GM18508 (cell line): Measurements from ENCODE around the gene HOXA5.

Experiments
- ATAC-seq: cut with Tn5 transposase; IDR thresholded peaks from one replicate; pipeline ENCODE4 v1.9.1; 2021; ENCODE audit warnings: moderate number of reproducible peaks; ENCODE audit not compliant: insufficient read depth, unreplicated experiment

HOXA5 gene

DNA sequence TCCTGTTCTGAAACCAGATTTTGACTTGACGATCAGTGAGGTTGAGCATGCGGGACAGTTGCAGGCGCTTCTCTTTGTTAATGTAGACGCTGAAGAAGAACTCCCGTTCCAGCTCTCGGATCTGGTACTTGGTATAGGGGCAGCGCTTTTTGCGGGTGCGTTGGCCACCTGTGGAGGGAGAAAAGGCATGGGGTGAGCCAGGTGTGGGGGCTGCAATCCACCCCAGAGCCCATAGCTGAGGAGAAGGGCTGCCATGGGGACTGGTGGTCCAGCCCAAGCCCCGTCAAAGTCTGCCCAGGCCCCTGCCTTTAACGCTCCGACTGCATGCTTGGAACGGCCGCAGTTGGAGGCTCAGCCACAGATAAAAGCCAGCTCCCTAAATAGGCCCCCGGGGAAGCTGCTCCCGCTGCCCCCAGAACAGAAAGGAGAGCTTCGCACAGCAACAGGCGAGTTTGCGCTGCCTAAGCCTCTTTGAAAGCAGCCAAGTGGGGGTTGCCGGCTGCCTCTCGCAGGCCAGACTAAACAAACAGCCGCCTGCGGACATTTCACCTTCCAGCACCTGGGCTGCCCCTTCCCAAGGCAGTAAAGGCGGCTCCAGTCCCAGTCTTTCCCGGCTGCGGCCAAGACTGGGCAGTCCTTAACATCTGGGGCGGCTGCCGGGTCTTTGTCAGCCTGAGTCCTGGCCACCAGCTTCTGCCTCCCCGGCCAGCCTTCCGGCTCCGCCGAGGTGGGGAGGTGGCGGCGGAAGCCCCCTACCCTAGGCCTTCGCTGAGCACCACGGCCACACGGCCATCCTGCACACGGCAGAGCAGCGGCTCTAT lies 39.6 kb upstream of the HOXA5 start:
- ATAC-seq: no peak

DNA sequence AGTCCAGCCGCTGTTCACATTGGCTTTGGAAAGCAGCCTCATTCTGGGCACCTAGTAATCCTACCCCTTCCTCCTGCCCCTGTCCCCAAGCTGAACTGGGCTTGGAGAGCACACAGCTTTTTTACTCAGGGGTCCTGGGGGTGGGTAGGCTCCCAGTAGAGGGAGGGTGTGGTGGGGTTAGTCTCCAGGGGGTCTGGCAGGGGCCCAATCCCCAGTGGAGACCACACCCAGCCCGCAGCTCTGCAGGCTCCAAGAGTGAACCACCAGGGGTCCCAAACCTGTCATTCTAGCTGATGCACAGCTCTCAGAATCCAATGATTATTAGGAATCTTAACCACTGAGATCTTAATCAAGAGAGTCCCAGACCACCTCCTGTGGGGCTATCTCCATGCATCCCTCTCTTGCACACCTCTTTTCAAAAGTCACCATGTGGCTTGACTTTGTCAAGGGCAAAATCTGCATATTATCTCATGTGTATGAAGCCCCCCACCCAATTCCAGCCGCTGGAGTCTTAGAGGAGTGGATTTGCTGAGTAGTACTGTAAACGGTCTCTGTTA lies 38.9 kb upstream of the HOXA5 start:
- no peak for ATAC-seq

DNA sequence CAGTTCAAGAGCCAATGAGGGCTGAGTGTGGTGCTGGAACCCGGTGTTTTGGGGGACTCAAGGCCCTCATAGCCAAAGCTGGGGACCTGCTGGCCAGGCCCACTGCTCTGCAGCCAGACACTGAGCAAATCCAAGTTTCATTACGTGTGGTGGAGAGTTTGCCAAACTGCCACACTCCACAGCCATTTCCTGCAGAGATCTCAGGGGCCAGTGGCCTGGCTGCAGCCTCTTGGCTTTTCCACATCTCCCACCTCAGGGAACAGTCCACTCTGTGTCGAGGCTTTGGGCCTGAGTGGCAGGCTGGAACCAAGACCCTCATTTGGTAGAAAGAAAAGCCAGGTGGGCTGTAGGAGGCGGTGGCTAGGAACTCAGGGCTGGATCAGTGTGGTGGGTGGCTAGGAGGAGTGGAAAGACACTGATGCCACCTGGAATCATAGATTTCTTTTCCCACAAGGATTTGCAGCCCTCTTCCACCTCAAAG lies 38.4 kb upstream of the HOXA5 start:
- ATAC-seq: no peak

DNA sequence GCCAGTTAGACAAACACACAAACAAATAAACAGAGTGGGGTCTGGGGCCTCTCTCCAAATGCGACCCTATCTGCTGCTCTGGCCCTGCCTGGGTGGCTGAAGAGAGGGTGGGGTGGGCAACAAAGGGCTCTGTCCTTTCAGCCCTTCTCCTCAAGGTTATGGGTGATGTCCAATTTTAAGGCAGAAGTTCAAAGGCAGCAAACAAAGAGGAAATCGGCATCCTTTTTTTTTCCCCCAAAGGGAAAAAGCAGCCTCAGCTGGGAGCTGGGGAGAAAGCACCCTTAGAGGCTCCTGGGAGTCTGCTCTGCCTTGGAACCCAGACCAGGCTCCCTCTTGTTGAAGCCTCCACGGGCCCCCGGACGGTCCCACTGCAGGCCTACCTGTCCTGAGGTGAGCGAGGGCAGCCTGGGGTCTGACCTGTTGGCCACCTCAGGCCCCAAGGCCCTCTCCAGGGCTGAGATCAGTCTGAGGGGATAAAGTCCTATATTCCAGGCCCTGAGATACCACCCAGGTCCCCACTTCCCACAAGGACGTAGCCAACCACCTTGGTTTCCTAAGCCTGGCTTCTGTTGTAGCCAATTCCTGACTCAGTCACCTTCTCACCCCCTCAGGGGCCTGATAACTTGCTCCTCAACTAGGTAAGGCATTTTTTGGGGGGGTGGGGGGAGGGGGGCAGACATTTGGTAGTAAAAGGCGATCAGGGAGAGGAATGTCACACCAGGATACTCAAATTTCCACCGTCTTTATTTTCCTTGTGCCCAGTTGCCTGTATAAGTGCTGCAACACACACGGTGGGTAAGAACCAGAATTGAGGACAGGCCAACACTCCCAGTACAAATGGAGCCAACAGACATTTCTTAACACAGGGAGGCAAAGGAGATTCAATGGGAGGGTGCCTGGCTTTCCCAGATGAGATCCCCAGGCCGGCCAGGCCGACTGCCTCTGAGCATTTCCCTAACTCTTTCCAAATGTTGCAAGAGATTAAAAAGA lies 37.2 kb upstream of the HOXA5 start:
- ATAC-seq: no peak

DNA sequence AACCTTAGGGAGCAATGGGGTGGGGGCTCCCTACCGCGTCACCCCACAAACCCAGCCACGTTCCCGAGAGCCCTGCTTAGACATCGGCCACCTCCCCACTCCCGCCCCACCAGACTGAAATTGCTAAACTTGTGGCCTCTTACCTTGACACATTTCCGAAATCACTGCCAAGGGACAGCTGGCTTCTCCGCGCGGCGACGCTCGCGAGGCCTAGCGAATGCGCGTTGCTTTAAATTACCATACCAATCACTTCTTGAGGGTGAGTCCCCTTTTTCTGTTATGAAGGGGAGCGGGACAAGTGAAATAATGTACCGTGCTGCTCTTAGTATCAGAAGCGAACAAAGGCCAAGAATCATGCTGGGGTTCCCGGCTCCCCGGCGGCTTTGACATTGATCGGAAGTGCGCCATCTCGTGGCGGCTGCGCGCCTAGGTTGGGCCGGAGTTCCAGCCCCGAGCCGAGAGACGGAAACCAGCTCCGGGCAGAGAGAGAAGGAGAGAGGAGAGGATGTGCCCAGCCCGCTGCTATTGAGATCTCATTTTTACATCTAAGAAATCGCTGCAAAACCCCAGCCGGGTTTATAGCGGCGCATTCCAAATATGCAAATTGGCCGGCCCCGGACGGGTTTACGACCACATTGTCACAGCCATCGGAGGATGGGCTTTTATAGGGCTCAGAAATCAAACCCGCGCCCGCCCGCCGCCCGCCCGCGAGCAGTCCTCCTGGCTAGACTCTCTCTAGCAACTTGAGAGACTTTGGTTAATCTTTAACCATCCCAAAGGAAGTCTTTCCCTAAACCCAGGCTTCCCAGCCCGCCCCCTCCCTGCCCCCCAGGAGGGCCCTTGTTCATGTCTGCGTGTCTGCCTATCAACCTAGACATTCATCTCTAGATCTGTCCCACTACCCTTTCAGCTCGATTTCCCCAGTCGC lies 36.3 kb upstream of the HOXA5 start:
- no peak for ATAC-seq

DNA sequence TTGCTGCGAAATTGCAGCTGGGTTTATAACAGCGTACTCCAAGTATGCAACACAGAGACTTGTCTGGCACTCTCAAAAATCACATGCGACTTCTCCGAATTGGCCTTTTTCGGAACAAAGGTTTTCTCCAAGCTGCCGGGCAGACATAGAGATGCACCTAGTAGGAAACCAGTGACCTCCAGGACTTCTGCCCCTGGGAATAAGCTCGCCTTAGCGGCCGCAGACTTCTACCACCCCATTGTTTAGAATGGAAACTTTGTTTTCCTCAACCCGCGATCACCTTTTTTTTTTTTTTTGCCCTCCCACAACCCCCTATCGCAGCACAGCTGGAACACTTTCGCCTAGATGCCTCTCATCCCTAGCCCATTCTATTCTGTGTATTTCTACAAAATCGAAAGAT lies 35.5 kb upstream of the HOXA5 start:
- no peak for ATAC-seq

DNA sequence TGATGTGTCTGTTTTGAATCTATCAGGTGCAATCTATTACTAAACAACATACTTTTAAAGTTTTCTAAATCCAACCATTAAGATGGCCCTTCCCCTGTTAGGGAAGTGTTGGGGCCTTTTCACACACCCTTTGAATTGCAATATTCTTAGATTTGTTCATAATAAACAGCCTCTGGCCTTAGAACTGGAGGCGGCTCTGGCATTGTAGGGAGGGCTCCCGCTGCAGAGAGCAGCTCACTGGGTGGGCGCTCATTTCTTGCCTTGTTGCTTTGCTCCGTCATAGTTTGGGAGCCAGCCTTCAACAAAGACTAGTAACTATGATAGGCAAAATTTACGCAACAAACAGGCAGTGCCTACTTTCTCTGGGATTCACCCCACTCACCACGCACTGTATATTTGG lies 34.9 kb upstream of the HOXA5 start:
- no peak for ATAC-seq

DNA sequence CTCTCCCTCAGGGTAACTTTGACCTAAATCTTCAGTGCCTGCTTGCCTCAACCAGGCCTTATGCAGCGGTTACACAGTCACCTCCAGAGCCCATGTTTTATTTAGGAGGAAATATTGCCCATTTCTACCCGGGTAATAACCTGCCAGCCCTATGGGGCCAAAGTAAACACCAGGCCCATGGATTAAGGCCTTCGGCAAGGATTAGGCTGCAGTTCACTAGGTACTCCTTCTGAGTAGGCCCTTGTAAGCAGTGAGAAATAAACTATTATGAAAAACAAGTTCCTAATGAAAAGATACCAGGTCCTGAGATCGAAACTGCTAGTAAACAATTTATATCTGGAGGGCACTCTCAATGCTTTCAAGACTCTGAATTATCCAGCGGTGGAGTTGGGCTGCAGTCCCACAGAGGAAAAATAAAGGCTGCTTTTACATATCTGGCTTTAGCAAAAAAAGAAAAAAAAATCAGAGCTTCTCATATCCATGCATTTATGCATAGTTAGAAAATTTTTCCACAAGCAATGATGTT lies 34.4 kb upstream of the HOXA5 start:
- ATAC-seq: no peak

DNA sequence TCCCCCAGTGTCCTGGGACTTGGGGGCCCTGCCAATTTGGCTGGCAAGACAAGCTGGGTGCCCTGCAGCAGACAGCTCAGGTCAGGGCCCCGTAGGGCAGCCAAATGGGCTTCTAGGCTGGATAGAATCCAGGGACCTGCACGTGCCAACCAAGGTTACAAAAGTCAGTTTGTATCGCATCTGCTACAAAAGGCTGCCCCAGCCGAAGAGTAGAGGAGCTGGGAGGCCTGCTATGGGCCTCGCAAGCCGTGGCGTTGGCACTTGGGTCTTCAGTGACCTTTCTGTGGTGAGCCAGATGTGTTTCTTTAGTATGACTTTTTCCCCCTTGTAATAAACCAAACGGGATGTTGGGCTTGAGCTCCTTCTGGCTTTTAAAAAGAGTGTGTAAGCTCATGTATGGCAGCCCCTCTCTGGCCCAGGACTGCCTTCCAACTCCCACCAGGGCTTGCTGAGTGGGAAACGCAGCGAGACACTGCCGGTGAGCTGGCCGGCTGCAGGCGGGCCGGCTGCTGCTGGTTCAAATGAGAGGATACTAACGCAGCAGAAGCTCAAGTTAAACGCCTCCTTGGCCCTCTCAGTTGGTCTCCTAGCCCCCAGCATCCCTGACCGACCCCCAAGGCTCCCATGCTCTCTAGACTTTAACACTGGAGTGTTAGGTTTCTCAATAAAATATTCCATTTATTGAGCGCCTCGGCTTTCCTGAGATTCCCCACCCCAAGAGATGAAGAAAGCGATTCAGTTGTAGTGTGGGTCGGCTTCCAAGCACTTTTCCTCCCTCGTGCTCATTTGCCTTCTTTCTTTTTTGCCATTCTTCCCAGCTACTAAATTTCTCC lies 33.7 kb upstream of the HOXA5 start:
- no peak for ATAC-seq

DNA sequence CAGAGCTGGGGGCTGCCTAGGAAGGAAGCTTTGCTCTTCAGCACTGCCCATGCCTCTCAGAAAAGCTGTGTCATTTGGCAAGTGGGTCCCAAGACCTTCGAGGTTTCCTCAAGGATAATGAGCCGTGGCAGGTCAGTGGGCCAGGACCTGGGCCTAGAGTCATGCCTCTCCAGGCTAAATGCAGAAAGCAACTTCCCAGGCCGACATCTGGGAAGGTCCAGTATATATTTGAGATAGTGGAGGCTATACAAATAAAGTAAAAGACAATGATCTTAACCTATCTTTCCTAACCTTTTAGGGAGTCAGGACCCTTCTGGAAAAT lies 33.0 kb upstream of the HOXA5 start:
- no peak for ATAC-seq

DNA sequence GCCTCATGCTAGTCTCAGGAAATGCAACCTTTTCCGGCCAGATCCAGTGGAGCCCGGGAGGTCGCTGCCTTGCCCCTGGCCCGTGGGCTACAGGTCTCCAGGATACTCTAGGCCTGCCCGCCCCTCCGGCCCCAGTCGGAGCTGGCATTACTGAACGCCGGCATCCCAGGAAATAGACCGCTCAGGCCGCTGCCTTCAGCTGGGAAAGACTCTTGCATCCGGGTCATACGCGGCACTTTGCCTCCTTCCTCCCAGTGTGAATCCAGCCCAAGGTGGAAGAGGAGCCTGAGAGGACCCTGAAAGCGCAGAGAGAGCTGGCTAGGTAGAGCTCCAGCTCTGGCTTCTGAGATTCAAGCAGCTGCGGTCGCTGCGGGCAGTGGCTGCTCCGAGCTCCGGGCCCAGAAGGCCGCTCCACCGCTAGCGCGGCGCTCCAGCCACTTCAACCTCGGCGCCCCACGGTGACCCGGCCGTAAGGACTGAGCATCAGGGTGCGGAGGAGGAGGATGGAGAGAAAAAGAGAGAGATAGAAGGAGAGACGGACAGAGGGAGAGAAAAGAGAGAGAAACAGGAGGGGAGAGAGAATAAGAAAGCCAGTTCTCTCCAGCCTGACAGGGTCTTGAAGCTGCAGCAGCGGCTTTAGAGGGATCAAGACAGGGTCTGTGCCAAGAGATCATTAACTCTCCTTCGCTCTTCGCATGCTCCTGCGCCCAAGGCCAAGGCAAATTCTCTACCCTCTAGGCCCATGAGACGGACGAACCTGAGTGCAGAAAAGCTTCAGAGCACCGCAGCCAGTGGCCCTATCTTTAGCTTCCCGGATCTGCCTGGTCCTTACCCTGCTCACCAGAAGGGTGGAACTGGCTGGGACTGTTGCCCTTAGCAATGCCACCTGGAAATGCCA lies 32.4 kb upstream of the HOXA5 start:
- no peak for ATAC-seq

DNA sequence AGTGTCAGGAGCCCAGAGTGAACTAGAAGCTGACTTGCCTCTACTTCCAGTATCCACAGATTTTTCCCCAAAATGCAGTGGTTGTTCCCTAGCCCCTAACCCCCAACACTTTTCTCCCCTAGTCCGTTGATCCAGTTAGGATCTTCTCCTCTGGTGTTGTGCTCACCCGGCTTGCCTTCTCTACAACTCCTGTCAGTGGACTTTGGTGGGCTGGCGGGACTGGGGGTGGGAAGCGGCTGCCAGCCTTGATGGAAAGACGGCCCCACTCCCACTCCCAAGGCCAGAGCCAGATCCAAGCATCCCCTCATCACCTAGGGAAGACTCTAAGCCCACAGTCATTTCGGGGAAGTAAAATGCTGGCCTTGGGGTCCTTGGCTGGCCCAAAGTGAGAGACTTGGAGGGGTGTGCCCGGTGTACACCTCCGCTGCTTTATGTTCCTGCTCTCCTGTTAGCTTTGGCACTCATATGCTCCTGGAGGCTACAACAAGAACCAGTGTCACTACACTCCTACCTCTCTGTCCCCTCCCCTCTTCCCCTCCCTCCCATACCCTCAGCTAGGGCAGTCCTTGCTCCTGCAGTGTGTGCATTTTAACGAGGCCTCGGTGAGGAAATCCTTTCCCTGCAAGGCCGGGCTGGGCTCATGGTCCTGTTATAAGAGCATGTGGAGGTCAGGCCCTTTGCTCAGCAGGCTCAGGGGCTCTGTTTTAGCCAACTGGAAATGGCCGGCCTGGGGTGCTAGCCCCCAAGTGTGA lies 31.6 kb upstream of the HOXA5 start:
- ATAC-seq: no peak

DNA sequence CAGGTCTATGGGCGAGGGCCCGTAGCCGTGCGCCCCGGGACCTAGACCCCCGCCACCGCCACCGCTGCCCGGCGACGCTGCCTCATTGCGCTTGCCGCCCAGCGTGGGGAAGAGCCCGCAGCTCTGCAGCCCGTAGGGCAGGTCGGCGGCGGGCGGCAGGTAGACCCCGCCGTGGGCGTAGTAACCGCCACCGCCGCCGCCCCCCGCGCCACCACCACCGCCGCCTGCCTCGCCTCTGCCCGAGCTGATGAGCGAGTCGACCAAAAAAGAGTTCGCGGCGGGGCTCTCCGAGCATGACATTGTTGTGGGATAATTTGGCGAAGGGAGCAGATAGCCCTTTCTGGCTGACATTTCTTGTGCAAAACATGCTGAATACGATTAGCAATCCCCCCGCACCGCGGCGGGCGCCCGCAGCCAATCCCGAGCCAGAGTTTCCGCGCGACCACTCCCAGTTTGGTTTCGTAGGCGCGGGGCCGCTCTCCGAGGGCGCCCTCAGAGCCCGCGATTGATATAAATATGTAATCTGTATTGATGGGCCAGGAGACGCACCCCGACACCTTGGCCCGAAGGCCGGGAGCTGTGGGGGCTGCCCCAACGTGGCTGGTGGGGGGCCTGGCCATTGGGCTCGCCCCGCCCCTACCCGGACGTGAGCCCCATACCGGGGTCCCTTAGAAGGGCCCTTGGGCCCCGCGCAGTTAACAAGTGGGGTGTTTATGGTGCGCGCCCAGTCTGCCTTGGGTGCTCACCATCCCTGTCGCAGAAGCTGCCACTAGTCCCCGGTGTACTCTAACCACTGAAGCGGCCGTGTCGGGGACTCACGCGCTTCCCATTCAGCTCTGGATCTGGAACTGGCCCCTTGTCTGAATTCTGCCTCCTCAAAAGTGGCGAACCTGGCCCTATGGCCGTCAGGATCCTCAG lies 30.7 kb upstream of the HOXA5 start, which contains the start of gene HOXA10:
TSS of gene HOXA10 (minus strand) at position 365 of the 918 bp plus-strand sequence. CDS start at position 351, 14 bp downstream.
- ATAC-seq: no peak

DNA sequence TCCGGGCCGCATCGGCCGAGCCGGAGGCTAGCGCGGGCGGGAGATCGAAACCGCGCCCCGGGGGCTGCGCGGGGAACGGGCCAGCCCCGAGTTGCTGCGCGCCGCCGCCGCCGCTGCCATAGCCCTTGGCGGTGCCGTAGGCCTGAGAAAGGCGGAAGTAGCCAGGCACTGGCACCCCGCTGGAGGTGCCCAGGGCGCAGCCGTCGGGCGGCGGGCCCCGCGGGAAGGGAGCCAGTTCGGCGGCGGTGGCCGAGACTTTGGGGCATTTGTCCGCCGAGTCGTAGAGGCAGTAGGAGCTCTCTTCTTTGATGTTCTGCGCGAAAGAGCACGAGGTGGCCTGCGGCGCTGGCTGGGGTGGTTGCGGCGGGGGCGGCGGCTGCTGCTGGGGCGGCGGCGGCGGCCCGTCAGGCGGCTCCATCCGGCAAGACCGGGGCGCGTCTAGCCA lies 30.1 kb upstream of the HOXA5 start:
- no peak for ATAC-seq

DNA sequence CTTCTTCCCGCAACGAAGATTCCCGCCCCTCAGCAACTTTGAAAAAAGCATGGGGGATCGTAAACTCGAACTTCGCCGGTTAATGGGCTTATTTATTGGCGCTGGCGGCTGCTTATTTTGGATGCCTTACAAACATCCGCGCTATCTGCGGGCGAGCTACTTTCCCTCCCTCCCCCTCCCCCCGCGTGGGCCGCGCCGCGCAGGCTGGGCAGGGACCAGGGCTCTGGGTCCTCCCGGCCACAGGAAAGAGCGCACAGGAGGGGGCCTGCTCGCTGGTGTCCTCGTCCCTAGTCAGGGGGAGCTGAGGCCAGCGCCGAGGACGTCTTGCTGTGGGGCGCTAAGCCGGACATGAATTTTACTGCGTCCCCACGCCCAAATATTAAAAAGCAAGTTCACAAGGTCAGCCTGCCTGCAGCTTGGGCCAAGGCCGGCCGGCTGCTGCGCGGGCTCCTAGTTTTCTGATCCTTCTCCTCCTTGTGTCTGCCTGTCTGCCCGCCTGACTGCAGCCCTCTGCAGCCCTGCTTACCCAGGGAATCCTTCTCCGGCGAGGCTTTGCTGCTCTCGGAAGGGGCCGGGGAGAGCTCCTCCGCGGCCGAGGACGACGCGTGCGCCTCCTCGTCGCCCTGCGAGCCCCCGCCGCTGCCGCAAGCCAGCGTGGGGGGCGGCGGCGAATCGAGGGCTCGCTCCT lies 29.5 kb upstream of the HOXA5 start:
- ATAC-seq: no peak
